Fibroblast of pulmonary artery (primary cell): ENCODE results near the gene NUBP2.

ENCODE experiments used
- DNase-seq: peaks from one replicate; pipeline ENCODE4 v3.0.0-alpha.2; 2010; ENCODE audit warnings: low read depth
- H3K4me3 ChIP-seq: replicated peaks from 2 replicates; pipeline ENCODE4 v1.5.1; 2011; ENCODE audit warnings: low read depth, mild to moderate bottlenecking, control low read depth, low read length, moderate library complexity
- TF ChIP-seq, protein P1 (sequence below): IDR thresholded peaks from 2 replicates; pipeline ENCODE4 v1.5.1; 2011; ENCODE audit warnings: mild to moderate bottlenecking, control low read depth, low read length, inconsistent platforms; ENCODE audit errors: missing control alignments

Gene NUBP2

DNA sequence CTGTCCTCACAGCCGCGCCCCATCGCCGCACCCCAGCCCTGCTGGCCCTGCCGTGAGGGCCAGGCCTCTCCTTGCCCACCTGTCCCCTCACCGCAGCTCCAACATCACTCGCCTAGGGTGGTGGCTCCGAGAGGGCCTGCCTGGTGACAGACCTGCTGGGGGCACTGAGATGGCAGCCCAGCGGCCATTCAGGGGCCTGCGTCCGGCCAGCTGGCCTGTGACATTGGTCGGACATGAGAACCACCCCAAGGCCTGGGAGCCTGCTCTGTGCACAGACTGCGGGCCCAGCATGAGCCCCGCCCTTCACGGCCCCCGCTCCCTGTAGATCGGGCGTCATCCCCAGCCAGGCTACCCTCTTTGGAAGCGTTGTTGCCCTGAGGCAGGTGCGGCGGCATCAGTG is 23.2 kb upstream of the NUBP2 start:
- H3K4me3 ChIP-seq = no peak overlapping the region
- no peak for DNase-seq
- TF ChIP-seq, protein P1, sequence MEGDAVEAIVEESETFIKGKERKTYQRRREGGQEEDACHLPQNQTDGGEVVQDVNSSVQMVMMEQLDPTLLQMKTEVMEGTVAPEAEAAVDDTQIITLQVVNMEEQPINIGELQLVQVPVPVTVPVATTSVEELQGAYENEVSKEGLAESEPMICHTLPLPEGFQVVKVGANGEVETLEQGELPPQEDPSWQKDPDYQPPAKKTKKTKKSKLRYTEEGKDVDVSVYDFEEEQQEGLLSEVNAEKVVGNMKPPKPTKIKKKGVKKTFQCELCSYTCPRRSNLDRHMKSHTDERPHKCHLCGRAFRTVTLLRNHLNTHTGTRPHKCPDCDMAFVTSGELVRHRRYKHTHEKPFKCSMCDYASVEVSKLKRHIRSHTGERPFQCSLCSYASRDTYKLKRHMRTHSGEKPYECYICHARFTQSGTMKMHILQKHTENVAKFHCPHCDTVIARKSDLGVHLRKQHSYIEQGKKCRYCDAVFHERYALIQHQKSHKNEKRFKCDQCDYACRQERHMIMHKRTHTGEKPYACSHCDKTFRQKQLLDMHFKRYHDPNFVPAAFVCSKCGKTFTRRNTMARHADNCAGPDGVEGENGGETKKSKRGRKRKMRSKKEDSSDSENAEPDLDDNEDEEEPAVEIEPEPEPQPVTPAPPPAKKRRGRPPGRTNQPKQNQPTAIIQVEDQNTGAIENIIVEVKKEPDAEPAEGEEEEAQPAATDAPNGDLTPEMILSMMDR = no peak

DNA sequence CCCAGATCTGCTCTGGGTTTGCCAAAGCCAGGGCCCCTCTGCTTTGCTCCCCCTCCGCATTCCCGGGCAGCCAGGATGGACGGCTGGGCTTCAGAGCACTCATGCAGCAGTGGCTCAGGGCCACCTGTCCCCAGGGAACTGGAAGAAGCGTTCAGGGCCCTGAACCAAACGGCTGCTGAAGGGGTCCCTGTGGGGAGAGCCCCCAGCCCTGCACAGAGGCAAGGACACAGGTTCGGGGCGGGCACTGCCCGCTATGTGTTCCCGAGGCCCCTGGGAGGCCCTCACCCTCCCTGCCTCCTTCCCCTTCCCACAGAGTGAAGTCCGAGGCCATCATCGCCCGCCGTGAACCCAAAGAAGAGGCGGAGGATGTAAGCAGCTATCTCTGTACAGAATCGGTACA is 21.8 kb upstream of the NUBP2 start:
- DNase-seq = no peak
- H3K4me3 ChIP-seq = no peak overlapping the region
- TF ChIP-seq, protein P1 = no peak

DNA sequence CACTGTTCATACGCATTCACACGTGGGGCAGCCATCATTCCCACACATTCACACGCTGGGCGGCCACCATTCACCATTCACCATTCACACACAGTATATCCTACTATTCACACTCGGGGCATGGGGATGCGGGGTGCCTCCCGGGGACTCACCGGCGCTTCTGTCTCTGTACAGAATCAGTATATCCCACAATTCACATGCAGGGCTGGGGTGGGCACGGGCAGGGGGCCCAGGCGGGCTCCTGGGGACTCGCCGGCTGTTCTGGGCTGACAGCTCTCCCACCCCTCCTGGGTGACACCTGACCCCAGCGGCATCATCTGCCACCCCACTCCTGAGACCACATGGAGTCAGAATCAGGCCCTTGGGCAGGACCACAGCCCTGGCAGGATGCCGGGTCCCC is 21.0 kb upstream of the NUBP2 start:
- DNase-seq = no peak
- TF ChIP-seq, protein P1 = no peak
- H3K4me3 ChIP-seq = no peak overlapping the region

DNA sequence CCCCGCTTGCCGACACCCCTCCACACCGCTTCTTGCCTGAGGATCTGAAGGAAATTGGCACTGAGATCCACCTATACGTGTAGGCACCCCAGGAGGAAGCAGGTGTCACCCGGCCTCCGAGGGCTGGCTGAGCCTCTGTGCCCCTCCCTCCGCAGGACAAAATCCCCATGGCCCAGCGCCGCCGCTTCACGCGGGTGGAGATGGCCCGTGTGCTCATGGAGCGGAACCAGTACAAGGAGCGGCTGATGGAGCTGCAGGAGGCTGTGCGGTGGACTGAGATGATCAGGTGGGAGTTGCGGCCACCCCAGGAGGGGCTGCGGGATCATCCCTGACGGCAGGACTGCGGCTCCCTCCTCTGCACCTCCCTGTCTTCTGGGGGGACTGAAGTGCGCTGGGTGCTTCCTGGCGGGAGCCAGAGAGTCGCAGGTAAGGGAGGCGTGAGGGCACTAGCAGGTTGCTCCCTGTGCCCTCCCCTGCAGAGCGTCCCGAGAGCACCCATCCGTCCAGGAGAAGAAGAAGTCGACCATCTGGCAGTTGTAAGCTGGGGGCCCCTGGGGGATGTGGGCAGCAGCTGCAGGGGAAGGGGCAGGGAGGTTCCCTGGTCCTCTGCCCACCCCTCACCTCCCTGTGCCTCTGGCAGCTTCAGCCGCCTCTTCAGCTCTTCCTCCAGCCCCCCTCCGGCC is 20.4 kb upstream of the NUBP2 start:
- DNase-seq = no peak
- TF ChIP-seq, protein P1 = no peak
- H3K4me3 ChIP-seq = no peak overlapping the region

DNA sequence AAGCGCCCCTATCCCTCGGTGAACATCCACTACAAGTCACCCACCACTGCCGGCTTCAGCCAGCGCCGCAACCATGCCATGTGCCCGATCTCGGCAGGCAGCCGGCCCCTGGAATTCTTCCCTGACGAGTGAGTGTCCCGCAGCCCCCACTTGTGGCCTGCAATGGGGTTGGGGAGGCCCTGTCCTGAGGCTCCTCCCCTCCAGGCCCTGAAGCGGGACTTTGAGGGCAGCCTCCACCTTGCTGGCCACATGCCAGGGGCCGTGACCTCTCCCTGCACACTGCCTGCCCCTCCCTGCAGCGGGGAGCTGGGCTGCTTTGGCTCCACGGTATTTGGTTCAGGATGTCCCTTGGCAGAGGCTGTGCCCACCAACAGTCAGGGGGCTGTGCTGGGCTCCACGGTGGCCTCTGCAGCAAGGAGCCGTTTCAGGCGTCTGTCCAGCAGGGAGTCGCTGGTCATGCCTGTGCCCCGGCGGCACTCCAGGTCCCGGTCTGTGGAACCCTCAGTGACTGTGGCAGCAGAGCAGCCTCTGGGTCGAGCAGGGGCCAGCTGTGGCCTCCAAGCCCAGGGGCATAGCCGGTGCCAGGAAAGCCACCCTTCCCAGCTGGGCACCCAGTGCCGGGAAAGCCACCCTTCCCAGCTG is 19.8 kb upstream of the NUBP2 start:
- H3K4me3 ChIP-seq = no peak overlapping the region
- TF ChIP-seq, protein P1 = no peak
- DNase-seq = no peak

DNA sequence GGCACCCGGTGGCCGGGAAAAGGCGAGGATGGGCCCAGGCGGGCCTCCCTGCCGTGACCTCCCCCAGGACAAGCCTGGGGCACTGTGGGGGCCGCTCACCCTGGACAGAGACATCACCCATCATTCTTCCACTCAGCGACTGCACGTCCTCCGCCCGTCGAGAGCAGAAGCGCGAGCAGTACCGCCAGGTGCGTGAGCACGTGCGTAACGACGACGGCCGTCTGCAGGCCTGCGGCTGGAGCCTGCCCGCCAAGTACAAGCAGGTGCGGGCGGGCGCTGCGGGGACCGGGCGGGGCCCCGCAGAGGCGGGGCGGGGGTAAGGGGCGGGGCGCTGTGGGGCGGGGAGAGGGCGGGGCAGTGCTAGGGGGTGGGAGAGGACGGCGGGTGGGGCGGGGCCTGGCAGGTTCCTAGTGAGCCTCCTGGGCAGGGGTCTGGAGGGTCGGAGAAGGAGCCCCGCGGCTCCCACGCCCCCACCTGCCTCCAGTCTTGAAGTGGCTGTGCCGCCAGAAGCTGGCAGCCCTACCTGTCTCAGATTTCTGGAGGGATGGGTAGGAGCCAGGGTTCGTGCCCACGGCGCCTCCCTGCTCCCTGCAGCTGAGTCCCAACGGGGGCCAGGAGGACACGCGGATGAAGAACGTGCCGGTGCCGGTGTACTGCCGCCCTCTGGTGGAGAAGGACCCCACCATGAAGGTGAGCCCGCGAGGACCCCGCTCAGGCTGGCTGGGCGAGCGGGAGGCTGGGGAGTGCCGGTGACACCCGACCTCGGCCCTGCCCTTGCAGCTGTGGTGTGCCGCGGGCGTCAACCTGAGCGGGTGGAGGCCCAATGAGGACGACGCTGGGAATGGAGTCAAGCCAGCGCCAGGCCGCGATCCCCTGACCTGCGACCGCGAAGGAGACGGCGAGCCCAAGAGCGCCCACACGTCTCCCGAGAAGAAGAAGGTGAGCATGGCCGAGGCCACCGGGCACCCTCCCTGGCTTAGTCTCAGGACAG is 18.9 kb upstream of the NUBP2 start:
- TF ChIP-seq, protein P1 = peak; percentile 29
- no peak overlapping the region for H3K4me3 ChIP-seq
- no peak for DNase-seq
